Muscle of arm (tissue), 12 donors: ENCODE measurements around the gene UBQLN1. TPM values are rescaled to one million over a fixed set of nuclear protein-coding genes. Genes with fewer than 3 reads are reported as not detected.
"Not testable (repeated sequence)": the region's sequence is repeated elsewhere in the genome, so short reads cannot be mapped to it uniquely, and the experiment has no call there.

ENCODE experiments used
- DNase-seq: peaks from one replicate; pipeline ENCODE4 v3.0.0-alpha.2; 2013
- polyA plus RNA-seq, 12 donors: library from polyadenylated mRNA; unstranded; fragments of 120-200 nt; gene quantifications; one replicate each; pipeline ENCODE4 v1.2.1, GENCODE V29; 2013; ENCODE audit not compliant: insufficient read length in 12 of 12

Gene UBQLN1
- polyA plus RNA-seq, 12 donors: 41.5 to 95.9 (median 73.7) TPM; not detected in 1

DNA sequence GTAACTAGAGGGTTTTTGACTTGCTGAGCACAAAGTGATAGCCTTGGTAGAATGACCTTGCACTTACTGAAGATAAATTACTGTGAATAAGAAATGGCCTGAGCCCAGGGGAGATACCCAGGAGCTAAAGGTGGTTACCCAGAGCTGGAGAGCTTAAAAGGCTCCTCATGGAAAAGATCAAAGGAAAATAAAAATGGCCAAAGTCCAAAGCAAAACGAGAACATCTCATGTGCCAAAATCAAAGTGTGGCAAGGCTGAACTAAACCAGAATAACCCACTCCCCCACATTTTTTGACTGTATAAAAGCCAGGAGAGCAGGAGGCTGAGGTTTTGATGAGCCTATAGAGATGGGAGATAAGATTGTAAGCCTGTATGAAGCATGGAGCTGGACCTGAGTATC, 70.4 kb downstream of the UBQLN1 start:
- DNase-seq: no peak

DNA sequence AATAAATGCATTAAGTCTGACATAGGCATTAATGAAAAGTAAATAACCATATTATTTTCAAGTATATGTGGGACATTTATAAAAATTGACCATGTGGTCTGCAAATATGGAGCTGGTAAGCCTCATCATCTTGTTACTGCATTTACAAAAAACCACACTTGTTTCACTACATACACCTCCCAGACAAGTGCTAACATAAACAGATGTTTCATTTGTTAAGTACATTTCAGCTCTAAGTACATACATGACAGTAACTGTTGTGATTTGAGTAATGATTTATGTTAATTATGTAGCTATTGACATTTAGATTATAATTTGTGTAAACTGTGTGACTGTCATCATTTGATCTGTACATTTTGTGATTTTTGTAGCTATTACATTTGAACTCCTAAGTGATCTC, 70.9 kb downstream of the UBQLN1 start:
- DNase-seq: no peak

DNA sequence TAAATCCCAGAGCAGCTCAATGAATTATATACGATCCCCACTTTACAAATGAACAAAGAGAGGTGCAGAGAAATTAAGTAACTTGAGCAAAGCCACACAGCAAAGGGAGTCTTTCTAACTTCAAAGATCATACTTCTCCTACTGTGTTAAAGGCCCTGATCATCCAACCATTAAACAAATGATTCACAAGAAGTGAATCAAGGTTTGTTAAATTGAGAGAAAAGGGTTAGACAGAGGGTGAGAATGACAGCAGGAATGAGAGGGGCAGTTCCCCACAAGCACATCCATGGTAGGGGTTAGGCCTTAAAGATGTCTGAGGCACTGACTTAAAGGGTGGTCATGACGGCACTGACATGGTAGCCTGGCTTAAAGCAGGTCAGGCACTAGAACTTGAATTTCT, 74.1 kb downstream of the UBQLN1 start:
- no peak for DNase-seq

DNA sequence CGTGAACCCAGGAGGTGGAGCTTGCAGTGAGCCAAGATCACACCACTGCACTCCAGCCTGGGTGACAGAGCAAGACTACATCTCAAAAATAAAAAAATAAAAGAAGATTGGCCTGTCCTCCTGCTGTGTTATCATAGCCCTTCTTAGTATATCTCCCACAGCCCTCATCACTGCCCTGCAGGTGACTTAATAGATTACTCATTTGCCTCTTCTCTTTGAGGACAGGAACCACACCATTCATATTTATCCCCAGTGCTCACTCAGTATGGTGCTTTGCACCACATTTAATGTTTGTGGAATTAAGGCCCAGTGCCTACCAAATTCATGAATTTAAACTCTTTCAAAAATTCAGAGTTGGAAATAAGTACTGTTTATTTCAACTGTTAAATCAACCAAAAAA, 74.5 kb downstream of the UBQLN1 start:
- no peak for DNase-seq

DNA sequence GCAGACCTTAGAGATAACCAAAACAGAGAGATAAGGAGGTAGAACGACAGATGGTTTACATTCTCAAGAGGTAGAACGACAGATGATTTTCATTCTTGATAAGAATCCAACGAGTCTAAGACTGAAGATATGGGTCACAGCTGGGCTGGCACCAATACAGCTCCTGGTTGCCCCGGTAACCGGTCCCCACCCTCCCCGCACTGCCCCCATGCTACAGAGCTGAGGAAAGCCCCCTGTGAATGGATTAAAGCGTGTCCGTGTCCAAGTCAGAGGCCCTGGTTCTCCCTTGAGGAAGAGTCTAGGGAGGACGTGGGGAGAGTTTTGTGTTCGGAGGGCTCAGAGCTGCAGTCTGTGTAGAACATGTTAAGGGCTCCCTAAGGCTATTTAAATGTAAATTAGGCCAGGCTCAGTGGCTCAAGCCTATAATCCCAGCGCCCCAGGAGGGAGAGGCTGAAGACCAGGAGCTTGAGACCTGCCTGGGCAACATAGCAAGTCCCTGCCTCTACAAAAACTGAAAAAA, 76.8 kb downstream of the UBQLN1 start:
- no peak for DNase-seq

DNA sequence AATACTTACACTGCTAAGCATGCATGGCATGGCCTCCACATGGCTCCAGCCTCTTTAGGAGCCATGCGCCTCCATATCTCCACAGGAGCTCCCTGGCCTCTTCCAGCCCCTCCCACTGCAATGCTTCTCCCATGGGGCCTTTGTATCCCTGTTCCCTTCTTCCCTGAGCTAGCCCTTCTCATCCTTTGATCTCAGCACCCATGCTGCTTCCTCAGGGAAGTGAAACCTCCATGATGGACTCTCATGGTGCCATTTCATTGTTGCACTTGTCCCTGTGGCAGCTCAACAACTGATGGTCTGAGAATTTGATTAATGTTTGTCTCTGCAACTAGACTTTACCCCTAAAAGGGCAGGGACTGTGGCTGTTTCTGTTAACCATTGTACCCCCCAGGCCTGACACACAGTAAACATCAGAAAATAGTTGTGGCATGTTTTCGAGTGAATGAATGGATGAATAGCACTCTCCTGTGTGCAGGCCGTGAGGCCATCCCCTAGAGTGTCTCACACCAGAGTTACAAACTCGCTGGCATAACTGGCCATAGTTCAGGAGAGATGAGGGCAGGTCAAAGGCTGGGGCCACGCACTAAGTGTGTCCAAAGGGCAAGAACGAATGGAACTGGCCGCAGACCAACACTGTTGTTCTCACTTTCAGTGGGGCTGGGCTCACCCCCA, 78.2 kb downstream of the UBQLN1 start:
- DNase-seq: no peak

DNA sequence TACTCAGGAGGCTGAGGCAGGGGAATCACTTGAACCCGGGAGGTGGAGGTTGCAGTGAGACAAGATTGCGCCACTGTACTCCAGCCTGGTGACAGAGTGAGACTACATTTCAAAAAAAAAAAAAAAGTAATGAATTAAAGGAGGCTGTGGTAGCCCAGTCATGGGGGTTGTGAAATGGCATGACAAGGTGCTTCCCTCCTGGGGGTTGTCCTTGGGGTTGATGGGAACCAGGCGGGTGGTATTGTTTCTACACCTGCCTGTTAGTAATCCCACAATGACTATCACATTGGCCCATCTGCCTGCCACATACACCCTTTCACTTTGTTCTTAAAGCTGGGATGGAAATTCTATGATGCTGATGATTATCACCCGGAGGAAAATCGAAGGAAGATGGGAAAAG, 79.2 kb downstream of the UBQLN1 start:
- DNase-seq: no peak

DNA sequence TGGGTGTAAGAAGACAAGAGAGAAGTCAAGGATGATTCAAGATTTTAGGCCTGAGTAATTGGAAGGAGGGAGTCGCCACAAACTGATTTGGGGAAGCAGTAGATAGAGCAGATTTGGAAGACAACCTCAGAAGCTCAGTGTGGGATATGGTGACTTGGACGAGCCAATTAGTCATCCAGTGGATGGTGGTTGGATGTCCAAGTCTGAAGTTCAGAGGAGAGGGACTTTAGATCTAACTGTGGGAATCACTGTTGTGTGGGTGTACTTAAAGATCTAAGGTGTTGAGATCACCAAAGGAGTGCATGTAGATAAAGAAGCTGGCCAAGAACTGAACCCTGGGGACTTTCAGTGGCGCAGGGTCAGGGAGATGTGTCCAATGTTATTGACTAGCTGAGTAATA, 82.6 kb downstream of the UBQLN1 start:
- no peak for DNase-seq

DNA sequence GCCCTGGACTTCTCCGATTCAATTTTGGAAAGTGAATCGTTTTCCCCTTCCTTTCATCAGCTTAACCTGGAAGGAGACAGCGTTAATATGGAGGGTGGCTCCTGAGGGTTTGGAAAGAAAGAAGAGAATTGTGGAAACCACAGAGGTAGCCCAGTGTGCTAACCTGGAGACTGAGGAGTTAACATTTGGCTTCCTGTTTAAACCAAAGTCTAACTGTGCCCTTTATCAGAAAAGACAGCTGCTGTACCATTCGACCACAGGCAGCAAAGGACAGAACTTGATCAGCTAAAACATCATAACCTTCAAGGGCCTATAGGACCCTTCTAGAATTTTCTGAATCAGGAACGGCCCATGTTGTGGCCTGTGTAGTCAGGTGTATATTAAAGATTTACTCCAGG, 84.1 kb downstream of the UBQLN1 start:
- no peak for DNase-seq

DNA sequence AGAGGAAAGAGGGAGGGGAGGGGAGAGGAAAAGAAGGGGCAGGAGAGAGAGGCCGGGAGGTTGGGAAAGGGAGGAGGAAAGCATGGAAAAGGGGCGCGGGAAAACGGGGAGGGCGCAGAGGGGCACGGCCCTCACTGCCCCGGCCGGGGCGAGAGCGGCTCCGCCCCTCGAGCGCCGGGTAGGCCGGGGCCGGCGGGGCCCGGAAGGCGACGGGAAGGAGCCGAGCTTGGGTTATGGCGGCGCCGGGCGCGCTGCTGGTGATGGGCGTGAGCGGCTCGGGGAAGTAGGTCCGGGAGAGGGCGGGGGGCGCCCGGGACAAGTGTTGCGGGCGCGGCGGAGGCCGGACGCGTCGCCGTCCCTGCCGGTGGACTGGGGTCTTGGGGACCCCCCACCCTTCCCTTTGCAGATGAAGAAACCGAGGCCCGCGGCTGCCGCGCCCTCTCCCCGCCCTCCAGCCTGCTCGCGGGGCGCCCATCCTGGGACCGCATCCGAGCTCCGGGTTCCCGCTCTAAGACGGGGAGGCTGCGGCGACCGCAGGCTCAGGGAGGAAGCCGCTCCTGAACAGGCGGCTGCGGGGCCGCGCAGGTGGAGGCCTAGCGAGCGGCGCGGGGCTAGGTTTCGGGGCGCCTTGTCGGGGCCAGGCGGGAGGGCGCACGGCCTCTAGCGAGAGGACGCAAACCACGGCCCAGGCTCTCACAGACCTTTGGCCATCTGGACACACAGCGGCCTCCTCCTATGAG, 84.6 kb downstream of the UBQLN1 start, which contains the start of gene IDNK:
IDNK (plus strand) TSS at position 205 of the 740 bp plus-strand sequence; CDS start at position 234, 29 bp downstream.
- peak; percentile 48 for DNase-seq

DNA sequence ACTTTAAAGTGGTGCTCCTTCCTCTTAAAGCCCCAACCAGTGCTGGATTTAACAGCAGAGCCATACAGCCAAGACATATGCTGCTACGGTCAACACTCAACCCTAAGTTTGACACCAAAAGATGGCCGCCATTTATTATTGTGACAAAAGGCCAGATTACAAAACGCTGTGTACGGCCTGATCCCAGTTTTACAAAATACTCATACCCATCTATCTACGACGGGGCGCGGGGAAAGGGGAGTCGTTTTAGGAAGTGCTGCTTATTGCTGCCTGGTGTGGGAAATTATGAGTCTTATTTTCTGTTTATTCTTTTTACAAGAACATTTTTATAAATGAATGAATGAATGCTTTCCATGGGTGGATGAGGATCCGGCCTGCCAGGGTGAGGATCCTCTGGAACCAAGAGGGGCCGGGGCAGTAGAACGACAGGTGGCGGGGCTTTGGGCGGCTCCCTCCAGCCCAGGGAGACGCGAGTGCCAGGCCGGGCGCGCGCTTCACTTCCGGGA, 85.3 kb downstream of the UBQLN1 start:
- peak; percentile 74 for DNase-seq

DNA sequence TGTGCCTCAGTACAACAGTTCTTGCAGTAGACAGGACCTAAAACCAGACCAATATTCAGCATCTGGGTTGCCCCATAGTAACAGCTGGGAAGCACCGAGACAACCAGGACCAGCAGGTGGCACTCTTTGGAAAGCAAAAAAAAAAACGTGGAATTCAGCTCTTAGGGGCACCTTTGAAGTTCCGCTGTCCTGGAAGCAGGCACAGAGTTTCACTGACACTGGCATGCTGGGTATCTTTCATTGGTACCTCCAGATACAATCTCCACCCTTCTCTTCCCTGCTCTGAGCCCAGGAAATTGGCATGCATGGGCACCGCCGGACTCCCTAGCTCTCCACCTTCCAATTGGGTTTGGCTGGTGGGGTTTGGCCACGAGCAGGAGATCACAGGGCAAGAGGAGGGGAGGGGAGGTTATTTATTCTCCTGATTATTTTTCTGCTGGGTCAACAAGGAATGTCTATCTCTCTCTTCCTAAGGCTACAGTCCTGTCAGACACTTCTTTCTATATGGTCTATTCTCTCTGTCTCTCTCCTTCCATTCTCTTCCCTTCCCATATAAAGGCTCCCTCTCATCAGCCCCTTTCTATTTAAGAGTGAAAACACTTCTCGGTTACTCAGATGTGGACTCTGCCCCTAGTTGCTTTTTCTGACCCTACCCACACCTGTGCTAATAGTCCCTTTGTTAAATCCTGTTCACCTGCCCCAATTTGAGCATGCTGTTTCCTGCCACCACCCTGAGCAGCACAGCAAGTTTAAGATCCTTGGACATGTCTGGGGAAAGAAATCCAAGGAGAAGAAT, 86.7 kb downstream of the UBQLN1 start:
- no peak for DNase-seq

DNA sequence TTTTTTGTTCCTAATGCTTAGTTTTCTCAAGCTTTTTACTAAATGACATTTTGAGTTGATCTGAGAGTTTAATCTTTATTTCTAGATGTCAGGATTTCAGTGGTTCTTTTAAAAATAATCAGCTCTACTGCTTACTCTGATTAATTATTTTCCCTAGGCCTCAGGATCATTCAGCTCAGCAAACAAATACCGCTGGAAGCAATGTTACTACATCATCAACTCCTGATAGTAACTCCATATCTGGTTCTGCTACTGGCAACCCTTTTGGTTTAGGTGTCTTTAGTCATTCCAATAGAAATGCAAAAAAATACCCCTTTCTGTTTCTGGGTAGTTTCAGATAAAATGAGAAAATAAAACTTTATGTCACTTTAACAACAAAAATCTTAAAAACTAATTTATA, 90.5 kb downstream of the UBQLN1 start:
- DNase-seq: no peak

DNA sequence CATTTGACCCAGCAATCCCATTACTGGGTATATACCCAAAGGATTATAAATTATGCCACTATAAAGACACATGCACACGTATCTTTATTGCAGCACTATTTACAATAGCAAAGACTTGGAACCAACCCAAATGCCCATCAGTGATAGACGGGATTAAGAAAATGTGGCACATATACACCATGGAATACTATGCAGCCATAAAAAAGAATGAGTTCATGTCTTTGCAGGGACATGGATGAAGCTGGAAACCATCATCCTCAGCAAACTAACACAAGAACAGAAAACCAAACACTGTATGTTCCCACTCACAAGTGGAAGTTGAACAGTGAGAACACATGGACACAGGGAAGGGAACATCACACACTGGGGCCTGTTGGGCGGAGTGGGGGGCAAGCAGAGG, 94.5 kb downstream of the UBQLN1 start:
- not testable (repeated sequence) for DNase-seq

Other genes starting within 250 kb of the UBQLN1 start
- 10 to 100 TPM in 11 of 12 donors, not detected in 1; 14.2 to 62.2 (median 28.5) TPM for gene FRMD3, start 169.6 kb downstream of the UBQLN1 start, polyA plus RNA-seq
- gene IDNK, start 84.8 kb downstream of the UBQLN1 start, polyA plus RNA-seq: 1 to 10 TPM in 10 of 12 donors, not detected in 2; 3.1 to 7.7 (median 5.8) TPM
- gene GKAP1, start 109.8 kb upstream of the UBQLN1 start, polyA plus RNA-seq: 10 to 100 TPM in 10 of 12 donors, 1 to 10 TPM in 1, not detected in 1; 9.5 to 23.0 (median 18.8) TPM
- 10 to 100 TPM in 3 of 12 donors, 1 to 10 TPM in 8, not detected in 1; 5.4 to 20.4 (median 8.0) TPM for gene KIF27, start 213.5 kb upstream of the UBQLN1 start, polyA plus RNA-seq